Gastrocnemius medialis (tissue), 4 donors: ENCODE results near the gene DPAGT1.

ENCODE experiments used
- CTCF ChIP-seq, 5 experiments: fragments of 450-650 bp in 3 of 5; fragments of 200-600 bp in 2 of 5; sonication (generic) in 2 of 5; IDR thresholded peaks in 4 of 5; conservative IDR thresholded peaks in 1 of 5; 1 replicate in 4 of 5; 2 replicates in 1 of 5; pipeline ENCODE4 v1.5.1; 2016 to 2019; ENCODE audit warnings: antibody characterized with exemption in 5 of 5, mild to moderate bottlenecking in 3 of 5, moderate library complexity in 3 of 5
- POLR2A ChIP-seq, 2 donors: fragments of 450-650 bp; IDR thresholded peaks; one replicate each; pipeline ENCODE4 v1.6.1; 2017; ENCODE audit warnings: antibody characterized with exemption in 2 of 2, mild to moderate bottlenecking in 2 of 2, moderate library complexity in 2 of 2

- no peak for TF ChIP-seq CTCF (IDR thresholded peaks at IDR 0.05 in 4 of 5, conservative IDR thresholded peaks at IDR 0.05 in 1 of 5)
- TF ChIP-seq POLR2A (IDR thresholded peaks at IDR 0.05): no peak
These were observed 8.5 kb downstream of the DPAGT1 start for GRCh38 chr11:119092880-119093842.
